Kidney (tissue), 14 donors: Measurements from ENCODE around the gene STKLD1. TPM values are rescaled to one million over a fixed set of nuclear protein-coding genes. Genes with fewer than 3 reads are reported as not detected.

Source experiments
- DNase-seq, 5 donors: peaks; one replicate each; pipeline ENCODE4 v3.0.0-alpha.2; 2013 to 2020
- FAIRE-seq: peaks from 2 replicates; lab custom pipeline; 2012; peaks lifted over from hg19 to GRCh38; lab: Jason Lieb, UNC
- H3K27ac ChIP-seq, 2 donors: one replicate each; pipeline ENCODE4 v1.7.0; 2013; ENCODE audit warnings: low read depth in 2 of 2, low read length in 2 of 2, inconsistent platforms in 1 of 2
- H3K27me3 ChIP-seq: one replicate; pipeline ENCODE4 v1.7.1; 2013; ENCODE audit warnings: low read length, inconsistent platforms; ENCODE audit not compliant: control insufficient read depth, insufficient read depth
- H3K36me3 ChIP-seq, 3 donors: one replicate each; pipeline versions ENCODE4 v1.7.0 to v1.7.1; 2013; ENCODE audit warnings: low read length in 3 of 3, control low read depth in 1 of 3, inconsistent platforms in 1 of 3; ENCODE audit not compliant: insufficient read depth in 3 of 3, control insufficient read depth in 2 of 3
- H3K4me1 ChIP-seq, 3 donors: one replicate each; pipeline versions ENCODE4 v1.7.0 to v1.7.1; 2013; ENCODE audit warnings: low read length in 3 of 3, inconsistent platforms in 1 of 3, low read depth in 1 of 3; ENCODE audit not compliant: control insufficient read depth in 2 of 3, insufficient read depth in 2 of 3
- H3K4me3 ChIP-seq, 3 donors: one replicate each; pipeline versions ENCODE4 v1.7.0 to v1.8.1; 2013; ENCODE audit warnings: low read length in 3 of 3, control low read depth in 1 of 3, inconsistent platforms in 1 of 3
- H3K9ac ChIP-seq, 3 donors: one replicate each; pipeline versions ENCODE4 v1.7.0 to v1.7.1; 2013; ENCODE audit warnings: low read length in 3 of 3, control low read depth in 1 of 3, inconsistent platforms in 1 of 3
- H3K9me3 ChIP-seq, 3 donors: one replicate each; pipeline versions ENCODE4 v1.7.0 to v1.7.1; 2013; ENCODE audit warnings: low read length in 3 of 3, control low read depth in 1 of 3, inconsistent platforms in 1 of 3; ENCODE audit not compliant: control insufficient read depth in 2 of 3, insufficient read depth in 1 of 3
- intact Hi-C: fragments of 100-400 bp; cut with DNase I; formaldehyde crosslinking; loops from one replicate; pipeline ENCODE4 v1.11.1; 2022
- polyA plus RNA-seq: library from polyadenylated mRNA; stranded (reverse); fragments of 350-450 nt; fragmentation: Illumina TruSeq; extraction: RNeasy Lipid Tissue Mini Kit (QIAGEN cat#74804); gene quantifications from one replicate; pipeline ENCODE4 v1.2.3, GENCODE V29; 2014; ENCODE audit warnings: low read depth, low replicate concordance; ENCODE audit not compliant: insufficient read depth
- total RNA-seq: library from RNA; stranded (reverse); fragmentation: NEBNext Ultra II Directional; extraction: Animal tissue kit (Norgen Biotek cat#: 25700); gene quantifications from one replicate; pipeline ENCODE4 v1.2.1, GENCODE V29; 2021
- TF ChIP-seq, protein P1 (sequence below): IDR thresholded peaks from 3 replicates; pipeline ENCODE4 v1.5.1; 2012; ENCODE audit warnings: mild to moderate bottlenecking, moderate library complexity, borderline replicate concordance; ENCODE audit not compliant: insufficient read depth; ENCODE audit errors: extremely low read depth
- donor health status: control.
- donor health status: control.
- donor health status: control.
- donor health status: control.
- donor health status: control.
- donor health status: DM: yes; HTN: yes; CAD: no.
- donor health status: Normal renal cell carcinoma (clear cell type).

The STKLD1 gene
- total and polyA plus RNA-seq, 2 donors from 2014 or later, result 1.9 to 4.0 TPM

DNA sequence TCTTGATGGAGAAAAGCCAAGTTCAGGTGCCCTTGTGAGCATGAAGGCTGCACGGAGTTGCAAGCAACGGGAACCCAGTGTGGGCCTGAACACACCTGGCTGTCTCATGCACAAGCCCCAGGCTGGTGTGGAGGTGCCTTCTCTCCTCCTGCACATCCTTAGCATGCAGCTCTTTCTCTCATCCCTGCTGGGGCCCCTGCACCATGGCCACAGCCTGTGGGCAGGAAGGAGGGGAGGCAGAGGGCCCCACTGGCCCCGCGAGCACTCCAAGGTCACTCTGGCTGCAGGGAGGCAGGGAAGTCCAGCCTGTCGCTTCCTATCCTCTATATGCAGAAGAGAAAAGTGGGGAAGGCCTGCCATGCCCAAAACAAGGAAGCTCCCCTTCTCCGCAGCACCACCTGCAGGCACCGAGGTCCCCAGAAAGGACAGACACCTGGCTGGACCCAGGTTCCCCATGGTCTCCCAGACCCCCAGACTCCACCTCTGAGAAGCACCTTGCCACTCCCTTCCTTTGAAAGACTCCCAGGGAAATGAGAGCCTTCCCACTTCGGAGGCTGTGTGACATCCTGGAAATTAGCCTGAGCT lies 18.6 kb downstream of the STKLD1 start:
- Histone ChIP-seq H3K27me3 (no peaks in the 10 kb centered on the region), H3K4me1 (no peaks in the 10 kb centered on the region), H3K27ac (no peak overlapping the region), H3K9me3 (no peaks in the 10 kb centered on the region), H3K36me3 (no peaks in the 10 kb centered on the region), H3K9ac (no peak overlapping the region), H3K4me3 (no peak overlapping the region)
- no peak for DNase-seq
- intact Hi-C loops, result no loop called here
- TF ChIP-seq, protein P1, sequence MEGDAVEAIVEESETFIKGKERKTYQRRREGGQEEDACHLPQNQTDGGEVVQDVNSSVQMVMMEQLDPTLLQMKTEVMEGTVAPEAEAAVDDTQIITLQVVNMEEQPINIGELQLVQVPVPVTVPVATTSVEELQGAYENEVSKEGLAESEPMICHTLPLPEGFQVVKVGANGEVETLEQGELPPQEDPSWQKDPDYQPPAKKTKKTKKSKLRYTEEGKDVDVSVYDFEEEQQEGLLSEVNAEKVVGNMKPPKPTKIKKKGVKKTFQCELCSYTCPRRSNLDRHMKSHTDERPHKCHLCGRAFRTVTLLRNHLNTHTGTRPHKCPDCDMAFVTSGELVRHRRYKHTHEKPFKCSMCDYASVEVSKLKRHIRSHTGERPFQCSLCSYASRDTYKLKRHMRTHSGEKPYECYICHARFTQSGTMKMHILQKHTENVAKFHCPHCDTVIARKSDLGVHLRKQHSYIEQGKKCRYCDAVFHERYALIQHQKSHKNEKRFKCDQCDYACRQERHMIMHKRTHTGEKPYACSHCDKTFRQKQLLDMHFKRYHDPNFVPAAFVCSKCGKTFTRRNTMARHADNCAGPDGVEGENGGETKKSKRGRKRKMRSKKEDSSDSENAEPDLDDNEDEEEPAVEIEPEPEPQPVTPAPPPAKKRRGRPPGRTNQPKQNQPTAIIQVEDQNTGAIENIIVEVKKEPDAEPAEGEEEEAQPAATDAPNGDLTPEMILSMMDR, result no peak
- FAIRE-seq, result no peak

DNA sequence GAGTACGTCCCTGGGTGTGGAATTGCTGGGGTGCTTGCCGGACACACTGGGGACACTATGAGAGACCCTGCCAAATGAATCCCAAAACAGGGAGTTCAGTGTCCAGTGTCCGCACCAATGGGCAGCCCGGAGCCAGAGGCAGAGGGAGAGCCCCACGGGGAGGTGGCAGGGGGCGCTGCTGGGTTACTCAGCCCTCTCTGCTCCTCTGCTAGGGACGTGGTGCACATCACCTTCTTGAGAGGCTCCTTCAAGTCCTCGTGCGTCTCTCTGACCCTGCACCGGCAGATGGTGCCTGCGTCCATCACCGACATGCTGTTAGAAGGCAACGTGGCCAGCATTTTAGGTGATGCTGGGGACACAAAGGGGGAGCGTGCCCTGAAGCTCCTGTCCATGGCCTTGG lies 20.8 kb downstream of the STKLD1 start:
- H3K36me3 ChIP-seq, result no peaks in the 10 kb centered on the region
- no peak overlapping the region for H3K4me3 ChIP-seq
- no peaks in the 10 kb centered on the region for H3K9me3 ChIP-seq
- H3K27ac ChIP-seq, result no peak overlapping the region
- peak in 1 of 5 donors; percentile 35 for DNase-seq
- no peak for FAIRE-seq
- TF ChIP-seq, protein P1, result no peak
- H3K4me1 ChIP-seq, result no peaks in the 10 kb centered on the region
- intact Hi-C loops, result no loop called here
- no peak overlapping the region for H3K9ac ChIP-seq
- H3K27me3 ChIP-seq, result no peaks in the 10 kb centered on the region

DNA sequence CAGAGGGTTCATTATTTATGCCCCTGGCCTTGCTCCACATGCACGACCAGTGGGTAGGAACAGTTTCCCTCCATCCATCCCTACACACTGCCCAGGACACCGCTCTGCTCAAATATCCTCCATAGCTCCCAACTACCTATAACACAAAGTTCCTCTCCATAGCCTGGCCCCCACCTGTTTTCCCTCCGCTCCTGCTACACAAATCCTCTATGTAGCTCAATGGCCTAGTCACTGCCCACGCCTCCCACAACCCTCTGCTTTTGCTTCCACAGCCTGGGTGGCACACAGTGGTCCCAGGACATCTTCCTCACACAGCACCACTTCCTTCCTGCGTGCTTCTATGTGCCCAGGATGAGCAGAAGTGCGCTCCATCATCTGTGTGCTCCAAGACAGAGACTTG lies 21.2 kb downstream of the STKLD1 start:
- Histone ChIP-seq H3K4me1 (no peaks in the 10 kb centered on the region), H3K9ac (no peak overlapping the region), H3K27me3 (no peaks in the 10 kb centered on the region), H3K9me3 (no peaks in the 10 kb centered on the region), H3K36me3 (no peaks in the 10 kb centered on the region), H3K27ac (no peak overlapping the region), H3K4me3 (no peak overlapping the region)
- TF ChIP-seq, protein P1, result no peak
- FAIRE-seq, result no peak
- DNase-seq, result no peak
- intact Hi-C loops, result no loop called here

GRCh38 chr9:133397895-133398294 lies 21.7 kb downstream of the STKLD1 start:
- Histone ChIP-seq H3K4me1 (no peaks in the 10 kb centered on the region), H3K9me3 (no peaks in the 10 kb centered on the region), H3K36me3 (no peaks in the 10 kb centered on the region), H3K4me3 (no peak overlapping the region), H3K27me3 (no peaks in the 10 kb centered on the region), H3K9ac (no peak overlapping the region), H3K27ac (no peak overlapping the region)
- no peak for FAIRE-seq
- TF ChIP-seq, protein P1, result no peak
- intact Hi-C loops, result no loop called here
- DNase-seq, result no peak
